NCI-H2227 (cell line): ENCODE data around the gene CYP26A1.
A peak's percentile ranks its signal among the peaks of the same experiment; 100 is the strongest.

ENCODE experiments used
- DNase-seq: peaks from one replicate; lab custom pipeline; 2025; ENCODE audit not compliant: unreplicated experiment; lab: John Stamatoyannopoulos, UW

CYP26A1 gene

GRCh38 chr10:93064874-93065660 is 8.6 kb upstream of the CYP26A1 start:
- no peak for DNase-seq

GRCh38 chr10:93065675-93066543 is 7.8 kb upstream of the CYP26A1 start:
- peak; percentile 50 for DNase-seq

DNA sequence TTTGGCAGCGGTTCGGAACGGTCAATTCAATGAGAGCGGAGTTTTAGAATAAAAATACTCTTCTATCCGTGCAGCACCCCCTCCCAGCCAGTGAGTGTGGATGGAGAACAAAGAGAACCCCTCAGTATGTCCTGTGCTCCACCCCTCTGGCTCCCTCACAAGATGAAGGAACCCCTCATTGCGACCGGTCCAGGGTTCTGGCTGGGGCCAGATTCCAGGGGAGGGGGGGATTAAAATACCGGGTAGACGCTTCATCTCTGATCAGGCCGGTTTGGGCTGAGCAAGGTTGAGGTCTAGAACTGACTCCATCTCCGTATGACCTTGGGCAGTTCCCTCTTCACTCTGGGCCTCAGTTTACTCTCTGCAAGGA is 7.2 kb upstream of the CYP26A1 start:
- no peak for DNase-seq

DNA sequence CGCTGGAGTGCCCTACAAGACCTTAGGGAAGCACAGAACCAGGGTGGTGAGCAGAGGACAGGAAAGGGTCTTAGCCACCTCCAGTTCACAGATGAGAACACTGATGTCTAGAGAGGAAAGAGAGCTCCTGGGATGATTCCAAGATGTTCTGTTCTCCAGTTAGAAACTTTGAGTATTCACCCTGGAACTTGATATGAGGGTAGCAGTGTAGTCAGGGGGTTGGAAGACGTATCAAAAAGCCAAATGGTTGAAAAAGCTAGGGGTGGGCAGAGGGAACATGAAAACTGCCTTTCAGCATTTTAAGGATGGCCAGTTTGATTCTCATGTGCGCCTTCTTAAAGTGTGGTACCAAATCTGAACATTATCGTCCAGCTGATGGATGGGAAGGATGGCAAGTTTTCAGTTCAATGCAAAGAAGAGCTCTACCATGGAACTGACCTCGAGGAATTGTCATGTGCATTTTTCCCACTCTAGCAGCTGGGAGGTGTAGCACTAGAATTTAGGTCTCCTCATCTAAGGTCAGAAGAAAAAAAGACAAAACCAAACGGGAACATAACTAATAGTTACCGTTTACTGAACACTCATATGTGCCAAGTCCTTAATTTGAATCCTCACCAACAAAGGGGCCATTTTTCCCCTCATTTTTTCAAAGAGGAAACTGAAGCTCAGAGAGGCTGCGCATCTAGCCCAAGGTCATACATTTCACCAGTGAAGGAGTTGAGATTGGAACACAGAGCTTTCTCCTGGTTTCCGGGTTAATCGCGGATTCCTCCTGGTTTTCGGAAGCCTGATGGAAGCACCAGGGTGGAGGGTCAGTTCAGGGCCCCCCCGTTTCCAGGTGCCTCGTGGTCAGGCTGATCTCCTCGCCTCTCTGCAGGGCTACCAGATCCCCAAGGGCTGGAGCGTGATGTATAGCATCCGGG is 6.0 kb upstream of the CYP26A1 start:
- DNase-seq = no peak

DNA sequence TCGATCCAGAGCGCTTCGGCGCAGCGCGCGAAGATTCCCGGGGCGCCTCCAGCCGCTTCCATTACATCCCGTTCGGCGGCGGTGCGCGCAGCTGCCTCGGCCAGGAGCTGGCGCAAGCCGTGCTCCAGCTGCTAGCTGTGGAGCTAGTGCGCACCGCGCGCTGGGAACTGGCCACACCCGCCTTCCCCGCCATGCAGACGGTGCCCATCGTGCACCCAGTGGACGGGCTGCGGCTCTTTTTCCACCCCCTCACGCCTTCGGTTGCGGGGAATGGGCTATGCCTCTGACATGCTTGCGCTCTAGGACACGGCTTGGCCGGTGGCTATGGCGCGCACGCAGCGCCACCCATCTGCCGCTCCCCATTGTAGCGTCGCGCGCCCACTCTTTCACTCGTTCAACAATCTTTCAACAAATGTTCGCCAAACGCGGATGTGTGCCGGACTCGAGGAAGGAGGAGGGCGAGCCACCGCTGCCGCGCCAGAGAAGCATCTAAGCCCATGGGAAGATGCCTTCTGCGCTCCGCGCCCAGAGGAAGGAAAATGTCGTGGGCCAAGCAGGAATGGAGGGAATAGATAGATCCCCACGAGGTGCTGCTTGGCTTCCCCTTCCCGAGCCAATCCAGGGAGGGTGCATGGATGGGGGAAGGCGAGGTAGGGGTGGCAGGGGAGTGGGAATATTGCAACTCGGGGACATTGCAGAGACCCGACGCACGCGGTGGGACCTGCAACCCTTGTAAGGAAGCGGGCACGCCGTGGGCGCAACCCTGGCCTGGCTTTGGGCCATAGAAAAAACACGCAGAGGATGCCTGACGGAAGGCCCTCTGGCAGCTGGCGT is 5.1 kb upstream of the CYP26A1 start:
- peak; percentile 45 for DNase-seq

DNA sequence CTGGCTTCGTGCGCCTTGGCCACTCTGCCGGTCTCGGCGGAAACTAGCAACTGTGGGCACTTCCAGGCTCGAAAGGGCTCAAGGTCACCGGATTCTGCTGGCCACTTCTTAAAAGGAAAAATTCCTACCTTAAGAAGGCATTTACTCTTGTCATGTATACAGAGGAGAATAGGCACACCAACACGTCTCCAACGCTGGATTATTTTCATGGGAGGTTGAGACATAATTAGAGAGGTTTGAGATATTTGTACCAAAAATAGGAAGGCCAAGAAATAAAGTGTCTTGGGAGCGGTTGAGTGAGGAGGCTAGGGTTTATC is 4.5 kb upstream of the CYP26A1 start:
- DNase-seq = no peak

DNA sequence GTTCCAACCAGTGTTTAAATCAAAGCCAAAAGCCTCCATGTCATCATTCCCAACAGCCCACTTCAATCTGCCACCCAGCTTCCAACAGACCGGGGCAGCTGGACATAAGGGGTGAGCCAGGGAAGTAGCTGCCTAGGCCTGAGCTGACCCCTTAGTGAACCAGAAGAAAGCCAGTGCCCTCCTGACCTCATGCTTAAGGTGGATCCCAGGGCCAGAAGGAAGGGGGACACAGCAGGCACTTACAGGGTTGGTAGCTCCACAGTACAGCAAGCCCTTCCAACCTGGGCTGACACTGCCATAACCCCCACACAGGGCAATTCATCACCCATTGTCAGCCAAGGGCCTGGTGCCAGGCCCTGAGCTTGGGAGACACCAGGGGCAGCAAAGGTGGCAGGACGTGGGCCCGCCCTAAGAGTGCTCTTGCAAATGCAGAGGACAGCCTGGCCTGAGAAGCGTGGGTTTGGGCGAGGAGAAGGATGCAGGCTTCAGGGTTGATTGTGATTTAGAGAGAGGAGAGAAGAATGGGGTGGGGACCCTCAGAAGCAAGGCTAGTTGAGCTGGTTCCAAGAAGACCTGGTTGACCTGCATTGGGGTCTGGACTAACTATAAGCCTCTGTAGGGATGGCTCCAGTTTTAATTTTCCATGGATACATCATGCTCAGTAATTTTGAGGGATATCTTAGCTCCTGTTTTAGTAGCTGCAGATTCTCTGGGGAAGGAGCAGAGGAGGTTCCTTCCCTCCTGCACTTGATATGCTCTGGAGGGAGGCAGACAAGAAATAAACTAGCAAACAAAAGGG is 3.1 kb upstream of the CYP26A1 start:
- no peak for DNase-seq

DNA sequence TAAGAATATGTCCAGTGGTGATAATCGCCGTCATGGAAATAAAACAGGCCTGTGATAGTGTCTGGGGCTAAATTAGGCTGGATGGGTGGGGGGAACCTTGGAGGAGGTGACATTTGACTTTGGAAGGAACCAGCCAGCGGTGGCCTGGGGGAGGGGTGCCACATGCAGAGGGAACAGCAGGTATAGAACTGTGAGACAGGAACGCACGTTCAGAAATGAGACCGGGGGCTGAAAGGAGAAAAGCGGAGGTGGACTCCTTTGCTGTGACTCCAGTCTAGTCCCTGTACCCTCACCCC is 2.6 kb upstream of the CYP26A1 start:
- no peak for DNase-seq

- no peak for DNase-seq
Observed at GRCh38 chr10:93071674-93072224, 1.9 kb upstream of the CYP26A1 start.

DNA sequence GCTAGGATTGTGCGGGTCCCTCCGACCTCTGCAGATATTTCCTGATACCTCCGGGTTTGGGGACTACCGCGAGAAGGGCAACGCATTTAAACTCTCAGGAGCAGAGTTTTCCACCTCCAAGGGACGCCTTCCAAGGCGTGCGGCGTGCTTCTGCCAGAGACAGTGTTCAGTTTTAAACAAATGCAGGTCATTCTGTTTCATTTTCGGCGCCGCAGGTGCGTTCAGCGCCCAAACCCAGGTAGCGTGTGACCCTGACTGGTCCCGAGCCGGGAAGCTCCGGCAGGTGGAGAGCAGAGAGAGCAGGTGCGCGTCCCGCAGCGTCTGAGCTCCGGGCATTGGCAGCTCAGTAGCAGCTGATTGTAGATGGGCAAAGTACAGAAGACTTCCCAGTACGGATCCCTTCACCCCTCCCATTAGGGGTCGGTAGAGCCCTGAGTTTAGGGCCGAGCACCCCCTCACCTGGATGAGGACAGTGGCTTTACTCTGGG is 1.4 kb upstream of the CYP26A1 start:
- DNase-seq = no peak

DNA sequence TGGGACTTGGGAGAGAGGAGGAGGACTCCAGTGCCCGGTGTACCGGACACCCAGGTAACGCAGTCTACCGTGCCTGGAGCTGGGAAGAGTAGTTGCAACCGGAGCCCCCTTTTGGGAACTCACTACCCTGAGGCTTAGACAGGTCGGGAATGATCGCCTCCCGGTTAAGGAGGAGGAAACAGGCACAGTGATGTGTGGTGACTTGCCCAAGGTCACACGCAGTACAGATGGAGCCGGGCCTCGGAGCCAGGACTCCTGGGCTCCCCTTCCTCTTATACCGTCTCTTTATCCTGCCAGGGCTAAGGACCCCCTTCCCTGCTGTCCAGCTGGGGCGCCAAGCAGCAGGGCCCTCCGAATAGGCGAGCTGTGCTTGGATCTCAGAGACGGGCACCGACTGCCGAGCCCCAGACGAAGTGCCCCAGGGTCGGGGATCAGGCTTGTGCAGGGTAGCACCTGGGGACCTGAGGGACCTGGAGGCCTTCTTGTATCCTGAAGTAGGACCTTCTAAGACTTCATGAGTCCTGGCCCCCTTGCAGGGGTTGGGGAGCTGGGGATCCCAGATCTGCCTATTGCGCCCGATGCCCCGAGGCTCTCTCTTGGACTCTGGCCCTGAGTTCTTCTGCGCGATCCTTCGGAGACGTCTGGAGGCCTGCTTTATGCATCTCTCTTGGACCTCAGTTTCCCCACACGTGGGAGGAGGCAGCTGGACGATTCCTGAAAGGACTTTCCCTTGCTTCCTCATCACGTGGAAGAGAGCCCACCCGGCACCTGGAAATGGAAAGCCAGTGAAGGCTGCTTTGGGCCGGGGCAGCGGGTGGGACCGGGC is 767 bp upstream of the CYP26A1 start:
- no peak for DNase-seq

GRCh38 chr10:93074147-93074596 is 479 bp downstream of the CYP26A1 start:
- DNase-seq = peak; percentile 8

GRCh38 chr10:93074597-93075368 is 1.1 kb downstream of the CYP26A1 start:
- no peak for DNase-seq

- DNase-seq = no peak
Observed at GRCh38 chr10:93075369-93076221, 1.9 kb downstream of the CYP26A1 start.

- no peak for DNase-seq
Observed at GRCh38 chr10:93076871-93077270, 3.2 kb downstream of the CYP26A1 start.

DNA sequence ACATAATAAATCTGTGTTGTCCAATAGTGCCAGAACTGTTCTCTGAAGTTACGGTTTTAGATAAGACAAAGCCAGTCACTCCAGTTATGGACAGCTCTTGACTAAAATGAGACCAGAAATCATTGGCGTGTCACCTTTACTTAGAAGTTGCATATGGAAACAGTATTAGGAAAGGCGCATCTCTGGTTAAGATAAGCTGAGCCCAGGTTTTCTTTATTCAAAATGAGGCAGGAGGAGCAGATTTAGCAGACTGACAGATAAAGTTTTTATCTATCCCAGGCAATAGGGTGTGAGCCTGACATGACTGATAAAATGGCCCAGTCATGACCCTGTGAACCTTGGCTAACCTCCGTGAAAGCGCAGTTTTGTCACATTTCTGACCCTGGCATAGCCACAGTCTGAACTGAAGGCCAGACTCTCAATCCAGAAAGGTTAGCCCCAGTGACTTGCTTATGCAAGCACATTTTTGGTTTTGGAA is 4.2 kb downstream of the CYP26A1 start:
- DNase-seq = no peak
